NCI-H2081 treated with DMSO at 0.1 percent for 48 hours (cell line): ENCODE measurements around the gene CYP4X1.
"Not testable (repeated sequence)": the region's sequence is repeated elsewhere in the genome, so short reads cannot be mapped to it uniquely, and the experiment has no call there.

Source experiments
- DNase-seq: peaks from one replicate; lab custom pipeline; 2025; lab: John Stamatoyannopoulos, UW

The CYP4X1 gene

GRCh38 chr1:47089356-47089755, 65.9 kb downstream of the CYP4X1 start:
- not testable (repeated sequence) for DNase-seq

GRCh38 chr1:47091476-47091875, 68.0 kb downstream of the CYP4X1 start:
- not testable (repeated sequence) for DNase-seq
